Left kidney (tissue), 2 donors: Measurements from ENCODE around the gene EMILIN3. TPM values are rescaled to one million over a fixed set of nuclear protein-coding genes. Genes with fewer than 3 reads are reported as not detected.
"Not testable (repeated sequence)": the region's sequence is repeated elsewhere in the genome, so short reads cannot be mapped to it uniquely, and the experiment has no call there.

Experiments
- DNase-seq: peaks from one replicate; pipeline ENCODE4 v3.0.0-alpha.2; 2013
- polyA plus RNA-seq: library from polyadenylated mRNA; unstranded; fragments of 120-200 nt; gene quantifications from one replicate; pipeline ENCODE4 v1.2.1, GENCODE V29; 2013; ENCODE audit not compliant: insufficient read length

The EMILIN3 gene
- polyA plus RNA-seq, 1 donor, result 7.7 TPM

DNA sequence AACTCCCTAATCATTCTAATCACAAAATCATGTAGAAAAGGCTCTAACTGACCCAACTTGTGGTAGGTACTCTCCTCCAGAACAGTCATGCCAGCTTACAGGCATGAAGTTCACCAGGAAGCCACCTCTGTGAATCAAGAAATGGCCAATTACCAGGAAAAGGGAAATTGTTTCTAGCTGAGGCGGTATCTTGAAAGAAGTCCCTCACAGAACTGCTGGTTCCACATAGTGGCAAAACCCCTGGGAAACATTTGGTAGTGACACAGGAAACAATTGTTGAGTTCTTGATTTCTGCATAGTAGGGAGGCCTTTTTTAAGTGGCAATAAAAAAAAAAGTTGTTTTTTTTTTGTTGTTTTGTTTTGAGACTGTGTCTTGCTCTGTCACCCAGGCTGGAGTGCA lies 45.6 kb downstream of the EMILIN3 start:
- no peak for DNase-seq

DNA sequence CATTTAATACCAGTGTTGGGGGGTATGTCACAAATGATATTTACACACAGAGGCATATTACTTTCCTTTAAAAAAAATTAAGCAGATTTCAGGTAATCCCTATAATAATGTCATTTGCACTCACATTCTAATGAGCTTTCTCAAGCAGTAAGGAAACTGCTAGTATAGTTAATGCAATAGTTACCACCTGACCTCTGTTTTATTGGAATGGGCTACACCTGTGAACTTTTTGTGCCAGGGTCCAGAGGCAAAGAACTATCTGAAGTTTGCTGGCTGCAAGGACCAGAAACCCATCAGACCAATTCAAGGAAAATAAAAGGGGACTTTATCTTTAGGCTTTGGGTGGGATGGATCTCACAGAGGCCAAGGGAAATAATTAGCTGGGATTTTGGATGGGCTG lies 46.2 kb downstream of the EMILIN3 start:
- DNase-seq, result no peak

DNA sequence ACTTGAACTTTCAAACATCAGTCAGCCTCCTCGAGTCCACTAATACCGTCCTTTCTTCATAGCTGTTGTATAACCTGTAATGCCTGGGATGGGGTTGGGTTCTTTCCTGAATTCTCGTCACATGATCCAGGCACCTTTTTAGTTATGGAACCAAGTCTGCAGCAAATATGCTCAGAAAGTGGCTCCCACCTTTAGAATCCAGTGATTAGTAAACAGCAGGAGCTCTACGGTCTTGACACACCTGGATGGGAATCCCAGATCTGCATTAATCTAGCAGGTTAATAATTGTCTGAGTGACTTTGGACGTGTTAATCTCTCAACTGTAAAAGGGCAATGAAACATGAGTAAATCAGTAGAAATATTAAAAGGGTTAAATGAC lies 48.4 kb downstream of the EMILIN3 start:
- DNase-seq, result no peak

DNA sequence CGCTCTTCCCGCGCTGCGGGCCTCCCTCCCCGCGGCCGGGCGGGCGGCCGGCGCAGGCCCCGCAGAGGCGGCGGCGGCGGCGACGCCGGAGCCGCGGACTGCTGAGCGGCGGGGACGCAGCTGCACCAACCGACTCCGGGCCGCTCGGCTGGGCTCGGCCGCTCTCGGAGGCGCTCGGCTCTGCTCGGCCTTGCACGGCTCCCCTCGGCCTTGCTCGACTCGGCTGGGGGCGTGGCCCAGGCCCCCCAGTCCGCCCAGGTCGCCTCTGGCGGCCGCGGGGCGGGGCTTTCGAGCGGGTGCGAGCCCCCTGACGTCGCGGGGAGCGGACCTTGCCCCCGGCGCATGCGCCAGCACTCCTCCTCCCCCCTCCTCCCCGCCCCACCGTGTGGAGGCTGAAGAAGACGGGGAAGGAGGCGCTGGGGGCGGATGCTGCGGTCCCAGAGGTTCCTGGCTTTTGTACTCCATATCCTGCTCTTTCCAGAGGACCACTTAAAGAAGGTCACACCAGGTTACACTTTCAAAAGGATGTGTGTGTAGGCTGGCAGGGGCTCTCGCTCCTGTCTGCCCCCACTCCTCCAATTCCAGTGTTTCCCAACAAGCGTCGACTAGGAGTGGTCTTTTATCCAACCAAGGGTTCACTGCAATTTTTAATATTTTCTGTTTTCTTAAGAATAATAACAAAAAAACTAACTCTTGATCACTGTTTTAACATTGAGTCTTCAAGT lies 48.9 kb downstream of the EMILIN3 start, which contains the start of gene ZHX3:
TSS of gene ZHX3 (minus strand) at position 186 of the 725 bp plus-strand sequence. CDS start 112,815 bp downstream, outside the sequence.
- peak; percentile 96 for DNase-seq

DNA sequence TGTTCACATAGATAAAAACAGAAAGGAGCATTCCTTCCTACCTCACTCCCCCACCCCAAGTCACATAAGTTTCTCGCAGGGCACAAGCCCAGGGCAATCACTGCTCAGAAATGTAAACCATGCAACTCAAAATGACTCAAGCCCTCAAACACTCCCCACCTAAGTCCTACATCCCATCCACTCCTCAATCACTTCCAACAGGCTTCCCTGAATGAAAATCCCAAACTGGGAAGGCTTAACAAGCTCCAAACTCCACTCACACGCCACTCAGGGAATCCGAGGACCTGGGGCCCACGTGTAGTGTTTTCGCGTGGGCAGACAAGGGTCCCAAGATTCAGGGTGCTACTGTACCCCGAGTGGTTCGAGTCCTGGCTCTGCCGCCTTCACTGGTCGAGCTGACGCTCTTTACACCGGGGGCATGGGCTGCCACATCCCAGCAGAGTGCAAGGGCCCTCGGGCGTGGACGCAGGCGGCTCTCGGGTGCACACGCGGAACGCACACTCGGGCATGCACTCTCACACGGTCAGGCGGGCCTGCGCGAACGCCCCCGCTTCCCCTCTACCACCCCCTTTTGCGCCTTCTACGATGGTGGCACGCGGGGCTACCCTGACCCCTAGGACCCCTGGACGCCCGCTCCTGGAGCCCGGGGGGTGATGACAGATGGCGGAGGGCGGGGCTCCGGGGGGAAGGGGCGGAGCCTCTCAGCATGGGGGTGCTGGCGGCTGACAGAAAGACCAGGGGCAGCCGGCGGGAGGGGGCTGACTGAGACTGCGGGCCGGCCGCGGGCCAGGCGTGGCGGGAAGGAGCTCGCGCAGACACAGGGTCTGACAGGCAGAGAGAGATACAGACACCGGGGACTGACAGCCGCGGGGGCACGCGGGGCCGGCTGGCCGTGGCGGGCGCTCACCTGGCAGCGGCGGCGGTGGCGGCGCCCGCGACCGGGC lies 49.7 kb downstream of the EMILIN3 start:
- DNase-seq, result peak; percentile 46

DNA sequence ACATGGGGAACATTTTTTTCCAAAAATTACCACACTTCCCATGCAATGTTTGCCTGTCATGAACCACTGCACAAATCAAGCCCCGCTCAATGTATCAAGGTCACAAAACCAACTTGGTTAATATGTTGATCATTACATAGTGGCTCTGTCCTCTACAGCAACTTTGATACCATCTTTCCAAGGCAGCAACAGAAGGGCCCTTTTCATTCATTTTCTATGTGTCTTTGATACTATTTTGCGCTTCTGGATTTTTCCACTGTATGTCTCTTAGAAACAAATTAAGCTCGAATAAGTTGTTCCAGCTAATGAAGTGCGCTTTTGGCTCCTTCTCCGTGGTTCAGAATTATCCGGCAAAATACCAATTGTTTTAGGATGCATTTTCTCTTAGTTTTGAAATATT lies 50.6 kb downstream of the EMILIN3 start:
- DNase-seq, result no peak

DNA sequence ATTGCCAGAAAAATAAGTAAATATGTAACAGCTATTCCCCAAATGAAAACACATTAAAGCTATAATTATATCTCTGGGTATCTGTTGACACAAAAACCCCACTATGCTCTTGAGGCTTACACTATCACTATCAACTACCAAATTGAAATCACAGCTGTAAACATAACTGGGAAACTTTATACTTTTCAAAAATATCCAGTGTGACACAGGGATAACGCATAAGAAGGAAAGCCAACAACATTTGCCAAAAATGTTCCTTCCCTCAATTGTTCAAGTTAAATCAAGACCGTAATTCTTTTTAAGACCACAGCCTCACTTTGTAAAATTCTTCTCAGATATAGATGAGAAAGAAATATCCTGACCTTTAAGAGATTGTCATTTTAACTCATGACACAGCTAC lies 52.2 kb downstream of the EMILIN3 start:
- DNase-seq, result no peak

DNA sequence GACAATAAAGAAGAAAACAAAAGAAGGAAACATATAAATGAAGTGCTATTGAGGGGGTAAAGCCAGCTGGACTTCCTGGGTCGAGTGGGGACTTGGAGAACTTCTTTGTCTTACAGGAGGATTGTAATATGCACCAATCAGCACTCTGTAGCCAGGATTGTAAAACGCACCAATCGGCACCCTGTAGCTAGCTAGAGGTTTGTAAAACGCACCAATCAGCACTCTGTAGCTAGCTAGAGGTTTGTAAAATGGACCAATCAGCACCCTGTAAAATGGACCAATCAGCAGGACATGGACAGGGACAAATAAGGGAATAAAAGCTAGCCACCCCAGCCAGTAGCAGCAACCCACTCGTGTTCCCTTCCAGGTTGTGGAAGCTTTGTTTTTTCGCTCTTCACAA lies 54.6 kb downstream of the EMILIN3 start:
- not testable (repeated sequence) for DNase-seq

Other genes starting within 250 kb of the EMILIN3 start
- gene PLCG1, start 229.3 kb downstream of the EMILIN3 start, polyA plus RNA-seq, result 206 TPM
- gene ZHX3, start 49.1 kb downstream of the EMILIN3 start, polyA plus RNA-seq, result 27.6 TPM
- 15.9 TPM for gene LPIN3, start 26.0 kb downstream of the EMILIN3 start, polyA plus RNA-seq